Prostate gland (tissue), 2 donors: ENCODE measurements around the gene ZNF490.

Source experiments
- POLR2A ChIP-seq: fragments of 450-650 bp; IDR thresholded peaks from one replicate; pipeline ENCODE4 v1.6.1; 2016; ENCODE audit warnings: antibody characterized with exemption, mild to moderate bottlenecking
- TF ChIP-seq, protein P1 (sequence below), 4 experiments: fragments of 200-600 bp in 2 of 4; fragments of 450-650 bp in 2 of 4; sonication (generic) in 2 of 4; IDR thresholded peaks; 1 replicate in 3 of 4; 2 replicates in 1 of 4; pipeline ENCODE4 v1.5.1; 2016 to 2019; ENCODE audit warnings: antibody characterized with exemption in 4 of 4, mild to moderate bottlenecking in 2 of 4, moderate library complexity in 2 of 4

DNA sequence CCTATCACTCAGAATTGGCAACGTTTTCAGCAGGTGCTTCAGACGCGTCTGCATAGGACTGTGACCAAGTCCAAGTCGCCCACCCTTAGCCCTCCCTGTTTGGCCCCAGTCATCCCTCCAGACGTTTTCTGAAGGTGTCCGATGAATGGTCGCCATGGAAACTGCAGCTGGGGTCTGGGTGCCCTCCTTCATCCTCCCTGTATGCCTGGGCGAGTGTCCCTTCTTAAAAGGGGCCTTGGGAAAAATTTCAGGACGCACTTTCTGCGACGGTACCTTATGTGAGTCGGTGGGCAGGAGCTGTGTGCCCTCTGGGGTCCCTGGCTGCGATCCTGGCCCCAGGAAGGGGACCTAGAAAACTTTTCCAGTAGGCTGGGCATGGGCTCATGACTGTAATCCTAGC, 30.8 kb upstream of the ZNF490 start:
- TF ChIP-seq, protein P1, sequence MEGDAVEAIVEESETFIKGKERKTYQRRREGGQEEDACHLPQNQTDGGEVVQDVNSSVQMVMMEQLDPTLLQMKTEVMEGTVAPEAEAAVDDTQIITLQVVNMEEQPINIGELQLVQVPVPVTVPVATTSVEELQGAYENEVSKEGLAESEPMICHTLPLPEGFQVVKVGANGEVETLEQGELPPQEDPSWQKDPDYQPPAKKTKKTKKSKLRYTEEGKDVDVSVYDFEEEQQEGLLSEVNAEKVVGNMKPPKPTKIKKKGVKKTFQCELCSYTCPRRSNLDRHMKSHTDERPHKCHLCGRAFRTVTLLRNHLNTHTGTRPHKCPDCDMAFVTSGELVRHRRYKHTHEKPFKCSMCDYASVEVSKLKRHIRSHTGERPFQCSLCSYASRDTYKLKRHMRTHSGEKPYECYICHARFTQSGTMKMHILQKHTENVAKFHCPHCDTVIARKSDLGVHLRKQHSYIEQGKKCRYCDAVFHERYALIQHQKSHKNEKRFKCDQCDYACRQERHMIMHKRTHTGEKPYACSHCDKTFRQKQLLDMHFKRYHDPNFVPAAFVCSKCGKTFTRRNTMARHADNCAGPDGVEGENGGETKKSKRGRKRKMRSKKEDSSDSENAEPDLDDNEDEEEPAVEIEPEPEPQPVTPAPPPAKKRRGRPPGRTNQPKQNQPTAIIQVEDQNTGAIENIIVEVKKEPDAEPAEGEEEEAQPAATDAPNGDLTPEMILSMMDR (IDR thresholded peaks at IDR 0.05) = no peak
- no peak for TF ChIP-seq POLR2A
